Lower lobe of right lung (tissue), 2 donors: ENCODE measurements around the gene CLIP4. TPM values are rescaled to one million over a fixed set of nuclear protein-coding genes. Genes with fewer than 3 reads are reported as not detected.

ENCODE experiments used
- ATAC-seq, 2 donors: fragments of 200-7000 bp; cut with Tn5 transposase; one replicate each; pipeline ENCODE4 v1.9.1; 2020 to 2022; ENCODE audit warnings: mild to moderate bottlenecking in 2 of 2, moderate library complexity in 2 of 2
- DNase-seq: peaks from one replicate; pipeline ENCODE4 v3.0.0-alpha.2; 2020
- H3K27ac ChIP-seq: fragments of 200-600 bp; one replicate; pipeline ENCODE4 v1.8.0; 2022
- H3K27me3 ChIP-seq: fragments of 200-600 bp; one replicate; pipeline ENCODE4 v1.8.0; 2022; ENCODE audit warnings: low read depth
- H3K36me3 ChIP-seq: fragments of 200-600 bp; one replicate; pipeline ENCODE4 v1.8.0; 2022; ENCODE audit warnings: mild to moderate bottlenecking
- H3K4me1 ChIP-seq: fragments of 200-600 bp; one replicate; pipeline ENCODE4 v1.8.0; 2022
- H3K4me3 ChIP-seq: fragments of 200-600 bp; one replicate; pipeline ENCODE4 v1.8.0; 2022; ENCODE audit warnings: mild to moderate bottlenecking
- H3K9me3 ChIP-seq: fragments of 200-600 bp; one replicate; pipeline ENCODE4 v1.8.0; 2022
- CTCF ChIP-seq: fragments of 200-600 bp; IDR thresholded peaks from one replicate; pipeline ENCODE4 v1.8.0; 2022; ENCODE audit warnings: antibody characterized with exemption, mild to moderate bottlenecking
- intact Hi-C: fragments of 100-400 bp; cut with DNase I; formaldehyde crosslinking; loops from one replicate; pipeline ENCODE4 v1.11.0; 2022
- total RNA-seq: library from RNA; stranded (reverse); fragmentation: NEBNext Ultra II Directional; extraction: Animal tissue kit (Norgen Biotek cat#: 25700); gene quantifications from one replicate; pipeline ENCODE4 v1.2.1, GENCODE V29; 2021
- donor health status: DM: no; HTN: yes; CAD: no; lungs with severe emphysema.

The CLIP4 gene
- total RNA-seq, 1 donor from 2014 or later: 64.6 TPM

- no peaks in the 10 kb centered on the region for H3K36me3 ChIP-seq
- ATAC-seq: peak; percentile 32 to 51
- DNase-seq: no peak
- H3K4me3 ChIP-seq: no peak overlapping the region
- no peaks in the 10 kb centered on the region for H3K4me1 ChIP-seq
- no peaks in the 10 kb centered on the region for H3K27me3 ChIP-seq
- no peak for TF ChIP-seq CTCF
- intact Hi-C loops: no loop called here
- H3K27ac ChIP-seq: no peak overlapping the region
- H3K9me3 ChIP-seq: no peaks in the 10 kb centered on the region
Observed at GRCh38 chr2:29096969-29097368, 18.2 kb upstream of the CLIP4 start.

- intact Hi-C loops: no loop called here
- Histone ChIP-seq H3K9me3 (no peaks in the 10 kb centered on the region), H3K36me3 (no peaks in the 10 kb centered on the region), H3K4me1 (no peaks in the 10 kb centered on the region), H3K27me3 (no peaks in the 10 kb centered on the region), H3K4me3 (no peak overlapping the region), H3K27ac (no peak overlapping the region)
- ATAC-seq: no peak
- TF ChIP-seq CTCF: no peak
- no peak for DNase-seq
Observed at GRCh38 chr2:29097569-29097968, 17.6 kb upstream of the CLIP4 start.

- no peak for DNase-seq
- no peaks in the 10 kb centered on the region for H3K4me1 ChIP-seq
- H3K9me3 ChIP-seq: no peaks in the 10 kb centered on the region
- H3K27ac ChIP-seq: no peak overlapping the region
- TF ChIP-seq CTCF: no peak
- H3K4me3 ChIP-seq: no peak overlapping the region
- intact Hi-C loops: no loop called here
- no peak for ATAC-seq
- no peaks in the 10 kb centered on the region for H3K27me3 ChIP-seq
- H3K36me3 ChIP-seq: no peaks in the 10 kb centered on the region
Observed at GRCh38 chr2:29100564-29100963, 14.7 kb upstream of the CLIP4 start.

- no peaks in the 10 kb centered on the region for H3K27me3 ChIP-seq
- H3K4me3 ChIP-seq: no peak overlapping the region
- H3K9me3 ChIP-seq: no peaks in the 10 kb centered on the region
- H3K36me3 ChIP-seq: no peaks in the 10 kb centered on the region
- no peak overlapping the region for H3K27ac ChIP-seq
- ATAC-seq (no peak), DNase-seq (no peak)
- TF ChIP-seq CTCF: no peak
- H3K4me1 ChIP-seq: no peaks in the 10 kb centered on the region
- intact Hi-C loops: no loop called here
Observed at GRCh38 chr2:29104688-29105087, 10.5 kb upstream of the CLIP4 start.

GRCh38 chr2:29105375-29105774, 9.8 kb upstream of the CLIP4 start:
- no peak for ATAC-seq

More at GRCh38 chr2:29105375-29105774, 9.8 kb upstream of the CLIP4 start:
- Histone ChIP-seq H3K4me3 (no peak overlapping the region), H3K36me3 (no peaks in the 10 kb centered on the region), H3K27me3 (no peaks in the 10 kb centered on the region), H3K9me3 (no peaks in the 10 kb centered on the region), H3K27ac (no peak overlapping the region), H3K4me1 (no peaks in the 10 kb centered on the region)
- no peak for DNase-seq
- TF ChIP-seq CTCF: no peak
- intact Hi-C loops: no loop called here
